TTC549 (cell line): ENCODE results near the gene SMARCE1.

ENCODE experiments used
- FAIRE-seq: peaks from 2 replicates; lab custom pipeline; 2012; peaks lifted over from hg19 to GRCh38; lab: Jason Lieb, UNC

The SMARCE1 gene

DNA sequence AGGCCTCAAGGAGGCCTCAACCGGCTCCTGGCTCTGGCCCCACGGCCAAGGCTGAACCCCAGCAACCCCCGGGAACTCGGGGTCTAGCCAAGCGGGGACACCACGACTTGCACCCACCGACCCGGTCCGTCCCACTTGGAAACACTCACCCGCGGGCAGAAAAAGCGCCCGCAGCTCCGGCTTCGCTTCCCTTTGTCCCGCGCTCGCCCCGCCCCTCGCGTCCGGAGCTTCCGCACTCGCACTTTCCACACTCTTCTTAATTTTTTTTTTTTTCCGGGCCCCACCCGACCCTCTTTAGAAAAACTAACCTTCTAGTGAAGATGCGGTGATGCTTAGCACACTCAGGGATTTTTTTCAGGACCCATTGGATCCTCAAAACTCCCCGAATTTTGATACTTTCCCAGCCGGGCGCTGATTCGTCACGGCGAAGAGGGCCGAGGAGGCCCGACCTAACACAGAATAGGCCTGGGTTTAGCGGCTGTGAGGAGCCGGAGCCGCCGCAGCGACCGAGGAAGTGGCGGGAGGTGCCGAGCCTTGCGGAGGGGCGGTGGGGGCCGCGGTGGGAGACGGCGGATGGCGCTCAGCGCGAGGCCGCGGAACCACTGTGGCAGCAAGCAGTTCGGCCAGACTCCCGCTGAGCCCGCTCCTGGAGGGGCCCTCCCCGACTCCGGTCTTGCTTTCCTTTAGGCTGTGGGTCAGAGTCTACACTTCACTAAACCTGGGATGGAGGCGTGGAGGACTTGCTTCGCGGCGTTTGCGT, at the start of gene SMARCE1:
Gene SMARCE1 (minus strand): TSS at position 195 of the 760 bp plus-strand sequence. CDS start 2,016 bp downstream, outside the sequence.
- FAIRE-seq: no peak

DNA sequence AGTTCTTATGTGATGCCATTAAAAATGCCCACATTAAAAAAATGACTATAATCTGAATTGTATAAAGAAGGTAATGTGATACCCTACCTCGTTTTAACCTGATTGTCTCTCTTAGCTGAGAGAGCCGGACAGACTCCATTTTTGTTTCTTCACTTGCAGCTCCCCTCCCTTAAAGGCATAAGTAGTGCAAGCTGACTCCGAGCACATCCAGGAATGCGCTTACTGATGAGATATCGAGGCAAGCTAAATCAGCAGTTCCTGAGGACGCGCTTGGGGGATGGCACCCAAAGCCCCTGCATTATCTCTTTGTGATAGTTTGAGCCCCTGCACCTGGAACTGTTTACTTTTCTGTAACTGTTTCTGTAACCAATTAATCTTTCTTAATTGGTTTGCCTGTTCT, 49.7 kb upstream of the SMARCE1 start:
- FAIRE-seq: no peak

DNA sequence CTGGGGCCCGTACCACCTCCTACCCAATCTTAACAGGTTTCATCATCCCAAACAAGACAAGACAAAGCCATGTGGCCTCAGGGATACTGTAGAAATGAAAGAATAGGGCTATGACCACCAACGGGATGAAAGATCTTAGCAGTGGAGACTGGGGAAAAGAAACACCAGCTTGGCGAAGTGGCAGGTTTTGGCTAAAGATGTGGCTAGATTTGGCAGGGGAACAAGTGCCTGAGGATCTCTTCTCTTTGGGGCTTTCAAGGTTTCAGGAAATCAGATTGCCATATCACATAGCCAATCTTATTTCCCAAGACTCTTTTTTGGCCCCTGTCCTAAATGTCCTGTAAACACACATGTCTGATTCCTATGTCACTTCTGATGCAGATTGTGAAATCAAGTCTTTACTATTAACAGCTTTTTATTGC, 49.0 kb upstream of the SMARCE1 start:
- no peak for FAIRE-seq

DNA sequence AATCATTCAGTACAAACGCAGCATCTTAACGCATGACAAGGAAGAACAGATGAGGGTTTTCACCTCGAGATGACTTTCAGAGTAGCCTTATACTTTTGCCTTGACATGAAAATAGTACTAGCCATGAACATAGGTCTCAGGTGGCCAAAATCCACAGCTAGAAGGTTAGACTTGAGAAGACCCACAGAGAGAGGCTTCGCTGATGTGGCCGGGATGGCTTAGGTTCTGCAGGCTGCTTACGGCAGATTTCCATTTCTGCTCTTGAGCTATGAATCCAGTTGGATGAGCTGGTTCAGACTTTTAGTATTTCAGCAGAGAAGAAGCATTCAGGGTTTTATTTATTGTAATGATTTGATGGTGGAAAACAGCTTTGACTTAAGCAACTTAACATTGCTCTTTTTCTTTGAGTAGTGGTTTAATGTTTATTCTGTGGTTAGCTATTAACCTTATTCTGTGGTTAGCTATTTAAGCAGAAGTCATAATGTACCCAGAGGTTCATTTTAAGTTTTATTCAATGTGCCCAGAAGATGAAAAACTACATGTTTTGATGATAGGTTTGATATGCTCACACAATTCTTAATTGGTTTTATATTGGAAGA, 48.4 kb upstream of the SMARCE1 start:
- no peak for FAIRE-seq

DNA sequence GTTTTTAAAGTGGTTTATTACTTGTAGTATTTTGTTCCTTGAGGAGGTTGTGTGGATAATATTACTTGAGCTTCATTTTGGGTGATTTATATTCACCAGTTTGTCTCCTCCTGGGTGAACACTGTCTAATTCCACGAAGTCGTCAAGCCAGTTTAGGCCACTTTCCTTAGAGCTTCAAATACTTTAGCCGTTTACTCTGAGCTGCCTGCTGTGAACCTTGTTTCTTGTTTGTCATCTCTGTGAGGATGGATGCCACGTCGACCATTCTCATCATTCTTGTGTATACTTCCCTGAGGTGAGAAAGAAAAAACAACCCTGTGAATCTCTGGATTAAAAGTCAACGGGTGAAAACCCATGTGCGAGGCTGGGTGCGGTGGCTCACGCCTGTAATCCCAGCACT, 47.0 kb upstream of the SMARCE1 start:
- no peak for FAIRE-seq

DNA sequence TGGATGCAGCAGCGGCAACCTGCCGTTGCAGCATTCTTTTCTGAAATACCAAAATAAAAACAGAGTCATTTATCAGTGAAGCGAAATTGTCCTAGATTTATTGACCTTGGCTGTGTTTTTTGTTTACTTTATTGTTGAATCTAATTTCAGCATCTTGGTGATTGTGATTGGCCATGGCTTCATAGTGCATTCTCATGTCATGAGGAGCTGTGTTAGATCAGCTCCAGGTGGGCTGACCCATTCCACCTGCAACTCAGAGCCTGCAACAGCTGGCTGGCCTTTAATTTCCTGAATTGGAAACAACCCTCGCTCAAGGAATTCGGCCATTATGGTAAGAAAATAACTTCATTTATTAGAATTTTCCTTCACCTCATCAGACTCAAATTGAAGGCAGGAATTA, 39.5 kb upstream of the SMARCE1 start:
- FAIRE-seq: no peak

DNA sequence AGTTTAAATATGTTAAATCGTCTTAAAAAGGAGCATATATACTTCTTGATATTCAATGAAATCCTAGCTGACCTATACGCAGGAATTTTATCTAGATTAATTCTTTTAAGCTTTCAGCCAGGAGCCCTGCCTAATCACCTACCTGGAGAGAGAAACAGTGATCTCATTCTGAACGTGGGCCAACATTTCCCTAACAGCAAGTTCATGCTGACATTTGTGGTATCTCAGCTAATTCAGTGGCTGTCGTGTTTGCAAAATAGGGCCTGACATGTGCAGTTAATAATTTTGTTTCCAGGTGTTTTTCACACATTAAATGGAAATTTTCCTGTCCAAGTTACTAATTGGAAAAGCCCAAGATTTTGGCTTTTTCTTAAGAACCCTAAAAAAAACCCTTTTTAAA, 38.6 kb upstream of the SMARCE1 start:
- no peak for FAIRE-seq

DNA sequence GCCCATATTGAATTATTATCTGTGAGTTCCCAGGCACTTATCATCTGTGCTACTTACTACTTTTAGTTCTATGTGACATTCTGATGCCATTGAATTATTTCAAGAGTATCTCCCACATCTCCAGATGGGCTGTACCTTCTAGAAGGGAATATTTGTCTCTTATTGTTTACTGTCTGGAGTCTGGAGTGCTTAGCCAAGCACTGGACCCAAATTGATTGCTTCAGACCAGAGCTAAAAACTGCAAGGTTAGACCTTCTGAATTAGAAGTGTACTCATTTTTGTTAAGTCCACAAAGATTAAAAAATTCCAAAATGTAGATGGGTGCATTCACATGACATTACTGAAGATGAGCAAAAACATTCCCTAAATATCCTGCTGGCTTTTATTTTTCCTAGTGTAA, 33.4 kb upstream of the SMARCE1 start:
- no peak for FAIRE-seq

DNA sequence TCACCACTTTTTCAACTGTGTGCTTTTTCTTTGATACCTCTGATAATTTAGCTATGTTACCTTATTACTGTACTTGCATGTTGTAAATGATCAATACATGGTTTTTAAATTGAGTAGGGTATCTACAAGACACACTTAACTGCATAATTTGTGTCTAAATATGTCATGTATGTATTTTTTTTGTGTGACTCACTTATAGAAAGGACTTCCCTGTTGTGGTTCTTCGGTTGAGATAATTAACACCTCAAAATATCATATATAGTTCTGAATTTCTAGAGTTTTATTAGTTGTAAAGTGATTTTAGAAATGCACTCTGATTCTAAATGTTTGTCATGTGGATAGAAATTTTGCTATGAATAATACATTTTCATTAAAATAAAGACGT, 31.9 kb upstream of the SMARCE1 start:
- no peak for FAIRE-seq

DNA sequence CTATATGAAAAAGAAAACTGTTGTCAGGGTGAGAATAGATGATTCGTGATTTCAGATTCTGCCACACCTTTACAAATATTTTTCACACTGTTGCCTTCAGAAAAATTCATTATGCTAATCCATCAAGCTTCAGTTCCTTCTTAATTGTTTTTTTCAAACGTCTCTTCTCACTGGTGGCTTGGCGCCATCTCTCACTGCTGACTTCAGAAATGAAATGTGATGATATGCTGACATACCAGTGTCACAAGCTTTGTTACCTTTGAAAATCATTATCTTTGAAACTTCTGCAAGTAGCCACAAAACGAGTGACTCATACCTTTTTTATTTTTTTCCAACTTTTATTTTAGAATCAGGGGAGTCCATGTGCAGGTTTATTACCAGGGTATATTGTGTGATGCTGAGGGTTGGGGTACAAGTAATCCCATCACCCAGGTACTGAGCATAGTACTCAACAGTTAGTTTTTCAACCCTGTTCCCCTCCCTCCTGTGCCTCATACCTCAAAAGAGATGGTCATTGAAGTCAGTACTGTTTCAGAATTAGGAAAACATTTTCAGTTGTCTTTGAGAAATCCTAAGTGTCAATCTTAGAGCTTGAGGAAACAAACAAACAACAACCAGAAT, 31.4 kb upstream of the SMARCE1 start:
- FAIRE-seq: no peak

DNA sequence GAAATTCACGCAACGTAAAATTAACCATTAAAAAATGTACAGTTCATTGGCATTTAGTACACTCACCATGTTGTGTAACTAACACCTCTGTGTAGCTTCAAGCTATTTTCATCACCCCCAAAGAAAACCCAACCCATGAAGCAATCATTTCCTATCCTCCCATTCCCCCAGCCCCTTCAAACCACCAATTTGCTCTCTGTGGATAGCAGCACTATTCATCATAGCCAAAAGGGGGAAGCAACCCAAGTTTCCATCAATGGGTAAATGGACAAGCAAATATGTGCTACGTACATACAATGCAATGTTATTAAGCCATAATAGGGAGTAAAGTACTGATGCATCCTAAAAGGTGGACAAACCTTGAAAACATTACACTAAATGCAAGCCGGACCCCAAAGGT, 28.3 kb upstream of the SMARCE1 start:
- FAIRE-seq: no peak

DNA sequence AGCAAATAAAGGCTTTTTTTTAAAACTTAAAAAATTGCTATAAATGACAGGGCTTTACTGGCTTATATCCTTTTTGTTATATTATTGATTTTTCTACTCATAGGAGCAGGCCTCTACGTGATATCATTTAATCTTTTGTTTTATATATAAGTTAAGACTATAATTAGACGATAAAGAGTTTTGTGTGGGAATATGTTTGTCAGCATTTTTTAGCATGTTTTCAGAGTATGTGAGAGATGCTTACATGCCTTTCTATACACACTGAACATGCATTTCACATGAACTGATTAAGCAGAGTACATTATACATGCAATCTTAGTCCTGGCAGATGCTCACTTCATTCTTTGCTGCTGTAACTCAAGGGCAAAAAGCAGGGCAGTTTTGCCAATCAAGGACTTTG, 25.0 kb upstream of the SMARCE1 start:
- no peak for FAIRE-seq

DNA sequence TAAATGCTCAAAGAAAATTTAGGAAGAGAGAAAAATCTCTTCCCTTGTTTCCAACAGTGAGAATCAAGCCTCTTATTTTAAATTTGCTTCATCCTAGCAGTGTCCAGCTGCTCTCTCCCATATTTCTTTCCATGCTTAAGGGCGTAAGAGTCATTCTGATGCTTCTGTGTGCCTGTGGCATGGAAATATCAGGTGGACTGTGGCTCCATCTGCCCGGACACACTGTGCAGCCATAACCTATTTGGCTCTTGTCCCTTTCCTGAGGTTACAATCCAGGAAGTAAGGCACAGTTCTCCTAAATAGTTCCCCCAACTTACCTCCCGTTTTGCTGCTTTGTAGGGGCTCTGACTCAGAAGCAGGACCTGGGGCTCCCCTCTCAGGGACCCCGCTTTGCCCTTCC, 23.7 kb upstream of the SMARCE1 start:
- FAIRE-seq: no peak

DNA sequence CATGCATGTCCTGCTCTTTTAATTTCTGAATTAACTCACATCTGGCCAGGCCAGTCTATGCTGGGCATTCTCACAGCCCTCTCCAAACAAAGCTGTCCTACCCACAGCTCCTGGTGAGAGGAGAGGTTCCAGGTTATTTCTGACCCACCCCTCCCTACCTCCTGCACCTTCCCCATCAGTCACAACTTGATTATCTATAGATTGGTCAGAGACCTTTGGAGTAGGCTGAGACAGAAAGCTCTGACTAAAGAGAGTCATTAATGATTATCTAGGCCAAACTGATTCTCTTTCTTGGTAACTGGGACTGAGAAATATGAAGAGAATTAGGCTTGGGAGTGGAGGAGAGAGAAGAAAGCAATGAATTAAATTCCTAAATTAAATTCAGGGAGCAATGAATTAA, 18.7 kb upstream of the SMARCE1 start:
- FAIRE-seq: no peak

DNA sequence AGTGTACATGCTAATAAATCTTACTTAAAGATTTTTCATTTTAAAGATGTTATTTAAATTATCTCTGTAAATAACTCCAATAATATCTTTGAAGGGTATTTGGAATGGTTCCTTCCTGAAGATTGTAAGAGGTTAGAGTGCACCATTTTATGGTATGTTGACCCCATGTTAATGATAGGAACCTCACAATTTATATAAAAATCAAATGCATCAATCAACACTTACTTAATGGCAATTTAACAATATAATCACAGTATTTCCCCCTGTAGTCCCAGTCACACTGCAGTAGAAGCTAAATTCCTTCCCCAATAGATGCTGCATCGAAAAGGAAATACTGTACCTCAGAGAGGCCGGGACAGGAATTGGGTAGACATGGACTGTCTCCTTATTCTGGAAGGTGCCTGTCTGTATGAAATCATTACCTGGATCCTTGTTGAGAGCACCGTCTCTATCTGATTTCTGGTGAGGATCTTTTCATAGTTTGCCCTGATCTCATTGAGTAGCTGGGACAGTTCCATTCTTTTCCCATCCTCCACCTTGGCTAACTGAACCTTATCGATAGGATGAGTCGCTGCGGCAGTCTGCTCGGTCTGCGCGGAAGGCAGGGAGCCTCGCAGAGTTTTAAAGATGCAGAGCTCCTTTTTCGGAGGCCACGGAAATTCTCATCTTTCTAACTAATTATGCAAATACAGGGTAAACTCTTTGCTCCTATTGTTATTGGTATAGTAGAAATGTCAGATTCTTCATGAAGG, 17.1 kb upstream of the SMARCE1 start, which contains the start of gene KRT222:
Gene KRT222 (minus strand): TSS at position 596 of the 752 bp plus-strand sequence. CDS start 78 bp downstream, at position 518.
- no peak for FAIRE-seq

DNA sequence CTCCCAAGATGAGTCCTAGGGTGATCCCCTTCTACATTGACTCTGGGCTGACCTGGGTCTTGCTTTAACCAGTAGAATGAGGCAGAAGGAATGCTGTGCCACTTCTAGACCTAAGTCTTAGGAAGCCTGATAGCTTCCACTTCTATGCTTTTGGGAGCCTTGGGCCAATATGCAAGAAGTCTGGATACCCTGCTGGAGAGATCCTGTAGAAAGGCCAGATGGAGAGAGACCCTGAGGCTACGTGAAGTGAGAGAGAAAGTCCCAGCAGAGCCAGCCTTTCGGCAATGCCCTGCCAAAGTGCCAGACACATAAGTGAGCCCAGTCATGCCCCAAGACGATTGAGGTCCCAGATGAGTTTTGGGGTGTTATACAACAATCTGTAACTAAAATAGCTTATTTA, 15.6 kb upstream of the SMARCE1 start:
- no peak for FAIRE-seq

DNA sequence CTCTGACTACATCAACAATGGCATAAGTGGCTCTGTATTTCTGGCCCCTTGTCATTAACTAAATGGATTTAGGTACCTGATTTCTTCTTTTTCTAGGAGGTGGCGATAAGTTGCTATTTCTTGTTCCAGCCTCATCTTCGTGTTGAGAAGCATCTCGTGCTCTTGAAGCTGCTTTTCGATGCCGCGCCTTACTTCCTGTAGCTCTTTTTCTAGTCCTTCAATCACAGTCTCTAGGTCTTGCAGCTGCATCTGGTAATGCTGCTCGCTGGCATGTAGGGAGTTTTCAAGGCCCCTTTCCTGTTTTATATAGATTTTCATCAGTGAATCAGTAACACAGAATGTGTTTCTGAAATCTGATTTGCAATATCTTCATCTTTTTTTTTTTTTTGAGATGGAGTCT, 12.3 kb upstream of the SMARCE1 start:
- no peak for FAIRE-seq

DNA sequence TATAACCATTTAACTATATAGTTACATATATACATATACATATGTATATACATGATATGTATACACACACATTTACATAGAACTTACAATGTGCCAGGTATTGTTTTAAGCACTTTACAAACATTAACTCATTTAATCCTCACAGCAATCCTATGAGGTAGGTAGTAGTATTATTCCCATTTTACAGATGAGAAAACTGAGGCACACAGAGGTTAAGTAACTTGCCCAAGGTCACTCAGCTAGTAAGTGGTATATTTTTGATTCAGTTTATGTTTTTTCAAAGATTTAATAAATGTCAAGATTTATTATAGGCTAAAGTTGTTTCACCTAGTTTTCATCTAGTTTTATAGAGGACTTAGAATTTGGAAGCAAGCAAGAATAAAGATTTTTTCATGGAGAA, 10.8 kb upstream of the SMARCE1 start:
- FAIRE-seq: no peak

DNA sequence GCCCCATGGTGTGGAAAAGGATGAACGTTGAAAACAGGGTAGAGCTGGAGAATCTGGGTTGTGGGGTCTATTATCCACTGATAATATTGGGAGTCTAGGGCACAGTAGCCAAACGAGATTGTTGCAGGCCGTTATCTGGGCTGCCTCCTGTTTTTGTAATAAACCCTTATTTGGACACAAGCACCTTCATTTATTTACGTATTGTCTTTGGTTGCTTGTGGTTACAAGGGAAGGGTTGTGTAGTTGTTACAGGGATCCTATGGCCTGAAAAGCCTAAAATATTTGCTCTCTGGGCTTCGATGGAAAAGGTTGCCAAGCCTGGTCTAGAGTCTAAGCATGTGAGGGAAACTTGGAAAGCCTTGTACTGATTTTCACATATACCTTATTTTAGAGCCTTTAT, 4.3 kb upstream of the SMARCE1 start:
- no peak for FAIRE-seq

DNA sequence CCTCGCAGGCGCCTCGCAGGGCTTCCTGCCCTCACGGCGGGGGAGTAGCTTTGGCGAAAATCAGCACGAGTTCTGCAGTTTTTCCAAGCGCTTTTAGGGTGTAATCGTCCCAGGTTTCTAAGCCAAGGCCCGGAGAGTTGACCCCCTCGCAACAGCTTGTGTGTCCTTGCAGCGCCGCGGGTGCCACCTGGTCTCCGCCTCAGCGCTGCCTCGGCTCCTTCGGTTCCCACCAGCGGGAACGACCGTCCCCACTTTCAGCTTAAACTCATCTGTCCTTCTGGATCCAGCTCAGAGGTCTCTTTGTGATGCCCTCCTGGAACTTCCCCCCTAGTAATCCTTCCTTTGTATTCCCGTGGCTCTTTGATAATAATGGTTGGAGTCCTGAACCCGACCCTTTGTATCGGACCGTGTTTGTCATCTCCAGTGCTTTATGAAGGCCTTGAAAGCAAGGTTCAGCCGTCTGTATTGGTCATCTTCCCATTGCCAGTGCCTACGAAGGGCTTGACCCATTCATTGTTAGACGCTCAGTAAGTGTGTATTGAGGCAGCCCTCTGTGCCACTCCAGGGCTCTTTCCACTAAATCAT, 858 bp upstream of the SMARCE1 start:
- no peak for FAIRE-seq

DNA sequence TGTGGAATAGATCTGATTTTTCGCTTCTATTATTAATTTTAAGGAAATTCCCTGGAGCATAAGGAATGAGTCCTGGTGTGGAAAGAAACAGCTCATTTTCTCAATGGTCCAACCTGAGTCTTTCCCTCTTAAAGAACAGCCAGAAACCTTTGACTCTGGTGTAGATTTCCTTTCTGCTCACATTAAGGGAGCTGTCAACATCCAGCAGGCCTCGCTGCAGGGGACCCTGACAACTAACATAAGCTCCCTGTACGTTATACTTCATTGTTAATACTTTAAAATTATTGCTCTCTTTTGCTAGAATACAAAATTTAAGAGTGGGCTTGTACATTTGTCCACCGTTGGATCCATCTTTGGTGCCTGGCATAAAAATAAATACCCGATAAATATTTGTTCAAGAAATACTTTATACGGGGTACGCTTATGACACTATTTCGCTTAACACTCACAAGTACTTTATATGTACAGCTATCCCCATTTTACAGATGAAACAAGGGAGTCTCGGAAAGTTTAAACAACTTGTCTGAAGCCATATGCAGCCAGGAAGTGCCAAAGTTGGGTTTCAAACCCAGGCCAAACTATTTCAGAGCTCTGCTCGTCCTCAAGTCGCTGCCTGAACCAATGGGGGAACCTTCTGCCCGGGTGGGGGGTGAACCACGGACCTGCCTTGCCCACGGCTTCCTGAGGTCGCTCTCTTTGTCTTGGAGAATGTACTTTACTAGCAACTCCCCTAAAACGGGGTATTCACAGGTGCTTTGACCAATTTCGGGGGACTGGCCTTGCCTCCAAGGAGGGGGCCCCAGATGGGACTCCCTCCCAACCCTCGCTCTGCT, 611 bp downstream of the SMARCE1 start:
- FAIRE-seq: no peak

DNA sequence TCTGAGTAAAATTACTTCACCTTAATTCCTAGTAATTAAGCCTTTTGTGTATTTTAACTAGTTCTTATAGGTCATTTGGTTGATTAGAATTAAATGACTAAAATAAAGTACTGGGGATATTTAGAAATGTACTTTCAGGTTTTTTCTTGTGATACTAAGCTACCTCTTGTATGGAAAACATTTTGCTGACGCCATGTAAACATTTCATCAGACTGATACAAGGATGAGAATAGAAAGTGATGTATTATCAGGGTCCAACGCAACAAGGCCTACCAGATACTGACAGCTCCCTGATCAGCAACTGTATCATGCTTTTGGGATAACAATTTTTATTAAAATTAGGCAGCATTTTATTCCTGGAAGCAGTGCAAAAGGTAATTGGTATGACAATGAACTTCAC, 1.7 kb downstream of the SMARCE1 start:
- FAIRE-seq: no peak
